K562 (cell line): Measurements from ENCODE around the gene CNTNAP4. TPM values are rescaled to one million over a fixed set of nuclear protein-coding genes. Genes with fewer than 3 reads are reported as not detected.

ENCODE experiments used
- ATAC-seq: fragments of 200-7000 bp; cut with Tn5 transposase; 3 replicates; pipeline ENCODE4 v1.9.1; 2020; ENCODE audit warnings: moderate library complexity
- BruUV-seq: library from RNA; stranded (reverse); fragments of 400-500 nt; replicated peaks from 2 replicates; lab custom pipeline; 2021; lab: Mats Ljungman, UMichigan
- CTCF ChIA-PET: fragments of 300-600 bp; formaldehyde crosslinking; extraction: SDS; loops from one replicate; lab custom pipeline; 2021; ENCODE audit warnings: low intra/inter-chr PET ratio; lab: Yijun Ruan, JAX
- POLR2A ChIA-PET: fragments of 300-600, 350-650 bp; sonication (Branson Sonifier 250); formaldehyde crosslinking; extraction: SDS; loops from one replicate; lab custom pipeline; 2021; ENCODE audit warnings: antibody characterized with exemption, inconsistent platforms; lab: Yijun Ruan, JAX
- DNase-seq, 4 experiments: peaks; one replicate each; pipeline versions ENCODE4 v3.0.0 to v3.0.0-alpha.2; 2011 to 2018; ENCODE audit warnings: low spot score in 3 of 4, mixed read lengths in 3 of 4; ENCODE audit errors: extremely low read depth in 1 of 4
- FAIRE-seq: peaks from 2 replicates; lab custom pipeline; 2011; peaks lifted over from hg19 to GRCh38; lab: Jason Lieb, UNC
- H2AFZ ChIP-seq: 2 replicates; pipeline ENCODE4 v1.6.0; 2011; ENCODE audit warnings: low read depth, low read length, control low read depth, inconsistent platforms
- H3K27ac ChIP-seq: fragments of 200-600 bp; 3 replicates; pipeline ENCODE4 v1.8.0; 2011; ENCODE audit warnings: low read depth, mild to moderate bottlenecking, control low read depth, inconsistent platforms, low read length, moderate library complexity, mixed read lengths; ENCODE audit errors: extremely low read depth
- H3K27me3 ChIP-seq, 2 experiments: fragments of 300-600 bp in 1 of 2; 2 replicates in 1 of 2; 3 replicates in 1 of 2; pipeline versions ENCODE4 v1.6.0 to v1.8.0; 2011; ENCODE audit warnings: inconsistent platforms in 2 of 2, low read length in 2 of 2, mild to moderate bottlenecking in 1 of 2, mixed read lengths in 1 of 2, moderate library complexity in 1 of 2; ENCODE audit not compliant: control insufficient read depth in 2 of 2, insufficient read depth in 2 of 2
- H3K36me3 ChIP-seq: fragments of 300-600 bp; 3 replicates; pipeline ENCODE4 v1.8.0; 2011; ENCODE audit warnings: mild to moderate bottlenecking, low read length, inconsistent platforms; ENCODE audit not compliant: control insufficient read depth, insufficient read depth
- H3K4me1 ChIP-seq, 2 experiments: fragments of 200-600 bp in 1 of 2; replicated peaks in 1 of 2; 2 replicates in 1 of 2; 3 replicates in 1 of 2; pipeline versions ENCODE4 v1.5.1 to v1.8.0; 2011; ENCODE audit warnings: inconsistent platforms in 2 of 2, low read length in 2 of 2, mild to moderate bottlenecking in 1 of 2, mixed read lengths in 1 of 2, moderate library complexity in 1 of 2; ENCODE audit not compliant: control insufficient read depth in 2 of 2, insufficient read depth in 2 of 2
- H3K4me2 ChIP-seq: 2 replicates; pipeline ENCODE4 v1.6.1; 2011; ENCODE audit warnings: low read length, control low read depth, inconsistent platforms, mixed read lengths; ENCODE audit not compliant: insufficient read depth
- H3K4me3 ChIP-seq: fragments of 200-600 bp; sonication (generic), shearing (Covaris generic); 2 replicates; pipeline ENCODE4 v1.5.1; 2016; ENCODE audit warnings: control low read depth, inconsistent platforms
- H3K79me2 ChIP-seq: fragments of 200-600 bp; 3 replicates; pipeline ENCODE4 v1.8.0; 2011; ENCODE audit warnings: low read length, inconsistent platforms; ENCODE audit not compliant: control insufficient read depth, insufficient read depth
- H3K9ac ChIP-seq, 2 experiments: 2 replicates each; pipeline versions ENCODE4 v1.6.0 to v1.6.1; 2011; ENCODE audit warnings: low read depth in 2 of 2, low read length in 2 of 2, control low read depth in 1 of 2, inconsistent platforms in 1 of 2, mild to moderate bottlenecking in 1 of 2, mixed read lengths in 1 of 2; ENCODE audit not compliant: insufficient read depth in 1 of 2
- H3K9me1 ChIP-seq: one replicate; pipeline ENCODE4 v1.6.0; 2011; ENCODE audit warnings: inconsistent platforms, mild to moderate bottlenecking, low read length, moderate library complexity; ENCODE audit not compliant: control insufficient read depth, insufficient read depth
- H3K9me3 ChIP-seq: replicated peaks from 2 replicates; pipeline ENCODE4 v1.5.1; 2011; ENCODE audit warnings: low read depth, low read length, inconsistent platforms; ENCODE audit not compliant: control insufficient read depth, insufficient read depth
- H4K20me1 ChIP-seq: replicated peaks from 2 replicates; pipeline ENCODE4 v1.6.1; 2011; ENCODE audit warnings: low read length, inconsistent platforms, mixed read lengths; ENCODE audit not compliant: control insufficient read depth, insufficient read depth
- CHD2 ChIP-seq: IDR thresholded peaks from 2 replicates; pipeline ENCODE4 v1.6.1; 2011; ENCODE audit warnings: low read depth, low read length
- FOS ChIP-seq: IDR thresholded peaks from 3 replicates; pipeline ENCODE4 v1.6.1; 2011; ENCODE audit not compliant: insufficient read length; ENCODE audit errors: extremely low read depth
- MIER1 ChIP-seq: fragments of 450-650 bp; IDR thresholded peaks from 2 replicates; pipeline ENCODE4 v1.6.1; 2016; ENCODE audit warnings: antibody characterized with exemption, mild to moderate bottlenecking, low read depth
- NCOA1 ChIP-seq: fragments of 450-650 bp; IDR thresholded peaks from 2 replicates; pipeline ENCODE4 v1.6.1; 2016; ENCODE audit warnings: low read depth
- POLR3G ChIP-seq: IDR thresholded peaks from 2 replicates; pipeline ENCODE4 v1.6.1; 2011; ENCODE audit not compliant: insufficient read length, insufficient replicate concordance; ENCODE audit errors: extremely low read depth
- TEAD2 ChIP-seq: fragments of 450-650 bp; IDR thresholded peaks from 2 replicates; pipeline ENCODE4 v1.6.1; 2016; ENCODE audit warnings: missing genetic modification characterization, control low read depth, missing compliant biosample characterization
- WHSC1 ChIP-seq: IDR thresholded peaks from one replicate; pipeline ENCODE4 v1.6.1; 2012; ENCODE audit warnings: low read length, control low read depth, inconsistent platforms
- ZFP30 ChIP-seq: fragments of 250-450 bp; sonication (Bioruptor Pico); IDR thresholded peaks from 2 replicates; pipeline ENCODE4 v1.8.0; 2022; ENCODE audit warnings: moderate library complexity, mild to moderate bottlenecking, inconsistent platforms, borderline replicate concordance
- ZNF316 ChIP-seq: fragments of 450-650 bp; IDR thresholded peaks from 2 replicates; pipeline ENCODE4 v1.6.1; 2016
- ZNF695 ChIP-seq: fragments of 450-650 bp; formaldehyde crosslinking; IDR thresholded peaks from 2 replicates; pipeline ENCODE4 v1.4.0; 2020; ENCODE audit warnings: mild to moderate bottlenecking, moderate library complexity
- ZNF77 ChIP-seq: fragments of 250-450 bp; sonication (Bioruptor Pico); IDR thresholded peaks from 2 replicates; pipeline ENCODE4 v1.5.0; 2020
- ZNF780A ChIP-seq: fragments of 250-450 bp; sonication (Bioruptor Pico); IDR thresholded peaks from 2 replicates; pipeline ENCODE4 v1.5.0; 2021; ENCODE audit warnings: mild to moderate bottlenecking
- WGBS: fragments of 100-300 bp; shearing (Covaris generic); methylation state at CpG from one replicate; pipeline ENCODE4 v1.1.6; 2016; ENCODE audit warnings: low coverage, mixed read lengths; ENCODE audit not compliant: insufficient coverage; ENCODE audit errors: missing lambda C conversion rate; 5-methylcytosine and 5-hydroxymethylcytosine counted together
- in situ Hi-C: fragments of 300-500 bp; cut with MboI; formaldehyde crosslinking; loops from 4 replicates; pipeline ENCODE4 v1.15.0; 2018; ENCODE audit warnings: inconsistent platforms, mixed read lengths
- intact Hi-C: fragments of 100-400 bp; cut with micrococcal nuclease; formaldehyde crosslinking; loops from 2 replicates; pipeline ENCODE4 v1.14.2; 2022
- polyA plus RNA-seq, 8 experiments: library from polyadenylated mRNA; depleted of rRNA in 4 of 8; stranded (reverse) in 5 of 8; unstranded in 3 of 8; fragments of >200 nt; fragmentation: Nextera tagmentation in 2 of 8; fragmentation: Illumina TruSeq in 1 of 8; extraction: Ambion mirVana in 2 of 8; extraction: Trizol in 1 of 8; gene quantifications; 2 replicates each; pipeline versions ENCODE4 v1.2.1 to v1.2.3, GENCODE V29; 2011 to 2014; ENCODE audit warnings: inconsistent platforms in 1 of 8, missing spikeins in 1 of 8
- total RNA-seq, 7 experiments: library from RNA; depleted of rRNA in 6 of 7; stranded (reverse); fragments of >200 nt in 6 of 7; fragmentation: Illumina TruSeq in 2 of 7; extraction: Trizol in 2 of 7; gene quantifications; 2 replicates each; pipeline versions ENCODE4 v1.2.1 to v1.2.3, GENCODE V29; 2011 to 2021; ENCODE audit warnings: low replicate concordance in 1 of 7
- TF ChIP-seq, protein P1 (sequence below): fragments of 250-450 bp; sonication (Bioruptor Pico); IDR thresholded peaks from 2 replicates; pipeline ENCODE4 v1.5.0; 2021; ENCODE audit warnings: mild to moderate bottlenecking, borderline replicate concordance
- TF ChIP-seq, protein P2 (sequence below): sonication (generic); formaldehyde crosslinking; IDR thresholded peaks from 2 replicates; pipeline ENCODE4 v1.8.1; 2023; ENCODE audit warnings: mild to moderate bottlenecking, missing genetic modification reagents

CNTNAP4 gene
- total and polyA plus RNA-seq, 9 of the 15 experiments (the other 6 are each of a cell fraction or from before 2014, with no cell fraction given), result not detected

DNA sequence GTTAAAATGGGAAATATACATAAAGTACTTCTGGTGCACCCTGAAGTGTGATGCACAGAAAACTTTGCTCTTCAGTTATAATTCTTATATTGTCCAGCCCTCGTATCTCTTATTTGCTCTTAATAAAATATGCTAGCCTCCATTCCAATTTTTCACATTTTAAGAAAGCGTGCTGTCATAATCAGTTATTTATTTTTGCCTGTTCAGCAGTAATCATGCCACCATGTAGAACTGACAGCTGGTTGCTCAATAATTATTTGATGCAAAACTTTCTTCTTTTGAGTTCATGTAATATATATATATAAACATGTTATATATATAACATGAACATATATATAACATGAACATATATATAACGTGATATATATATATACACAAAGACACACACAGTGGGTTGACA, 294.6 kb downstream of the CNTNAP4 start:
- ChIA-PET POLR2A (no interaction called here), CTCF (no interaction called here)
- no peaks in the 10 kb centered on the region for H3K36me3 ChIP-seq
- intact Hi-C loops, result no loop called here
- TF ChIP-seq ZNF316, result peak; percentile 15; the same call in 1 of the 2 replicates
- no peak for TF ChIP-seq TEAD2 (tag)
- no TSS peak for BruUV-seq
- FAIRE-seq, result no peak
- no peak overlapping the region for H3K27ac ChIP-seq
- 3% methylated on average over 3 of the region's 3 CpGs for WGBS
- no peak overlapping the region for H3K4me2 ChIP-seq
- no peaks in the 10 kb centered on the region for H3K79me2 ChIP-seq
- no peaks in the 10 kb centered on the region for H3K4me1 ChIP-seq
- H4K20me1 ChIP-seq, result no peaks in the 10 kb centered on the region
- no peaks in the 10 kb centered on the region for H3K27me3 ChIP-seq
- H2AFZ ChIP-seq, result no peak overlapping the region
- in situ Hi-C loops, result no loop called here
- H3K4me3 ChIP-seq, result no peak overlapping the region
- DNase-seq, result no peak
- H3K9ac ChIP-seq, result no peak overlapping the region
- ATAC-seq, result no peak
- no peaks in the 10 kb centered on the region for H3K9me3 ChIP-seq
- no peaks in the 10 kb centered on the region for H3K9me1 ChIP-seq

DNA sequence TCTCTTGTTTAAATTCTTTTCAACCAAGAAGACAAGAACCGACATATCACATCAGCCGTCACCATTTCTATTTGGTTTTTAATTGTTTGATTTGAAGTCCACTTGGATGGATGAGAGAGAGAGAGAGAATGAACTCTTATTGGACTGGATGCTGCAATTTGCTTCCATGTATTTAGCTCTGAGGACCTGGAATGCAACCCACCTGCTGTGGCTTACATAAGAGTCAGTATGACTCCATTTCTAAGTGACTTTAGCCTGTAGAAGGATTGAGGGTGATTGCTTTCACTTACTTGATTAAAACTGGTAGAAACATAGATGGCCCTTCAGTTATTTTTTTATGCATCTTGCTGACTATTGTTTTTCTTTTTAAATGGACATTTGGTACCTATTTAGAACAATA, 296.1 kb downstream of the CNTNAP4 start:
- in situ Hi-C loops (no loop called here), intact Hi-C loops (no loop called here)
- Histone ChIP-seq H3K4me1 (no peaks in the 10 kb centered on the region), H3K4me3 (no peak overlapping the region), H3K9ac (no peak overlapping the region), H3K27ac (no peak overlapping the region), H2AFZ (no peak overlapping the region), H3K9me1 (no peaks in the 10 kb centered on the region), H4K20me1 (no peaks in the 10 kb centered on the region), H3K79me2 (no peaks in the 10 kb centered on the region), H3K4me2 (no peak overlapping the region), H3K36me3 (no peaks in the 10 kb centered on the region), H3K9me3 (no peaks in the 10 kb centered on the region), H3K27me3 (no peaks in the 10 kb centered on the region)
- no peak for FAIRE-seq
- 0% methylated on average over 2 of the region's 2 CpGs for WGBS
- no TSS peak for BruUV-seq
- POLR2A ChIA-PET, result no interaction called here
- ATAC-seq, result no peak
- no peak for DNase-seq
- CTCF ChIA-PET, result no interaction called here
- TF ChIP-seq WHSC1, result no peak
- TF ChIP-seq ZFP30, result no peak
- TF ChIP-seq POLR3G, result no peak
- TF ChIP-seq FOS, result no peak
- no peak for TF ChIP-seq ZNF780A (CRISPR knock-in tag)
- TF ChIP-seq, protein P1, sequence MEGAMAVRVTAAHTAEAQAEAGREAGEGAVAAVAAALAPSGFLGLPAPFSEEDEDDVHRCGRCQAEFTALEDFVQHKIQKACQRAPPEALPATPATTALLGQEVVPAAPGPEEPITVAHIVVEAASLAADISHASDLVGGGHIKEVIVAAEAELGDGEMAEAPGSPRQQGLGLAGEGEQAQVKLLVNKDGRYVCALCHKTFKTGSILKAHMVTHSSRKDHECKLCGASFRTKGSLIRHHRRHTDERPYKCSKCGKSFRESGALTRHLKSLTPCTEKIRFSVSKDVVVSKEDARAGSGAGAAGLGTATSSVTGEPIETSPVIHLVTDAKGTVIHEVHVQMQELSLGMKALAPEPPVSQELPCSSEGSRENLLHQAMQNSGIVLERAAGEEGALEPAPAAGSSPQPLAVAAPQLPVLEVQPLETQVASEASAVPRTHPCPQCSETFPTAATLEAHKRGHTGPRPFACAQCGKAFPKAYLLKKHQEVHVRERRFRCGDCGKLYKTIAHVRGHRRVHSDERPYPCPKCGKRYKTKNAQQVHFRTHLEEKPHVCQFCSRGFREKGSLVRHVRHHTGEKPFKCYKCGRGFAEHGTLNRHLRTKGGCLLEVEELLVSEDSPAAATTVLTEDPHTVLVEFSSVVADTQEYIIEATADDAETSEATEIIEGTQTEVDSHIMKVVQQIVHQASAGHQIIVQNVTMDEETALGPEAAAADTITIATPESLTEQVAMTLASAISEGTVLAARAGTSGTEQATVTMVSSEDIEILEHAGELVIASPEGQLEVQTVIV (CRISPR knock-in tag), result no peak
- no peak for TF ChIP-seq CHD2
- TF ChIP-seq ZNF77, result no peak
- TF ChIP-seq, protein P2, sequence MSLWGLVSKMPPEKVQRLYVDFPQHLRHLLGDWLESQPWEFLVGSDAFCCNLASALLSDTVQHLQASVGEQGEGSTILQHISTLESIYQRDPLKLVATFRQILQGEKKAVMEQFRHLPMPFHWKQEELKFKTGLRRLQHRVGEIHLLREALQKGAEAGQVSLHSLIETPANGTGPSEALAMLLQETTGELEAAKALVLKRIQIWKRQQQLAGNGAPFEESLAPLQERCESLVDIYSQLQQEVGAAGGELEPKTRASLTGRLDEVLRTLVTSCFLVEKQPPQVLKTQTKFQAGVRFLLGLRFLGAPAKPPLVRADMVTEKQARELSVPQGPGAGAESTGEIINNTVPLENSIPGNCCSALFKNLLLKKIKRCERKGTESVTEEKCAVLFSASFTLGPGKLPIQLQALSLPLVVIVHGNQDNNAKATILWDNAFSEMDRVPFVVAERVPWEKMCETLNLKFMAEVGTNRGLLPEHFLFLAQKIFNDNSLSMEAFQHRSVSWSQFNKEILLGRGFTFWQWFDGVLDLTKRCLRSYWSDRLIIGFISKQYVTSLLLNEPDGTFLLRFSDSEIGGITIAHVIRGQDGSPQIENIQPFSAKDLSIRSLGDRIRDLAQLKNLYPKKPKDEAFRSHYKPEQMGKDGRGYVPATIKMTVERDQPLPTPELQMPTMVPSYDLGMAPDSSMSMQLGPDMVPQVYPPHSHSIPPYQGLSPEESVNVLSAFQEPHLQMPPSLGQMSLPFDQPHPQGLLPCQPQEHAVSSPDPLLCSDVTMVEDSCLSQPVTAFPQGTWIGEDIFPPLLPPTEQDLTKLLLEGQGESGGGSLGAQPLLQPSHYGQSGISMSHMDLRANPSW (CRISPR knock-in tag), result no peak
- TF ChIP-seq NCOA1, result no peak
- TF ChIP-seq ZNF695 (CRISPR knock-in tag), result no peak
- TF ChIP-seq MIER1, result no peak
